GM18505 (cell line): ENCODE data around the gene CFHR5.
A peak's percentile ranks its signal among the peaks of the same experiment; 100 is the strongest.
"Not testable (repeated sequence)": the region's sequence is repeated elsewhere in the genome, so short reads cannot be mapped to it uniquely, and the experiment has no call there.

Experiments used
- ATAC-seq: cut with Tn5 transposase; IDR thresholded peaks from one replicate; pipeline ENCODE4 v1.9.1; 2021; ENCODE audit not compliant: unreplicated experiment
- POLR2A ChIP-seq: IDR thresholded peaks from 4 replicates; pipeline ENCODE4 v1.6.1; 2011; ENCODE audit warnings: borderline replicate concordance; ENCODE audit not compliant: insufficient read depth, insufficient read length; ENCODE audit errors: extremely low read depth

The CFHR5 gene

DNA sequence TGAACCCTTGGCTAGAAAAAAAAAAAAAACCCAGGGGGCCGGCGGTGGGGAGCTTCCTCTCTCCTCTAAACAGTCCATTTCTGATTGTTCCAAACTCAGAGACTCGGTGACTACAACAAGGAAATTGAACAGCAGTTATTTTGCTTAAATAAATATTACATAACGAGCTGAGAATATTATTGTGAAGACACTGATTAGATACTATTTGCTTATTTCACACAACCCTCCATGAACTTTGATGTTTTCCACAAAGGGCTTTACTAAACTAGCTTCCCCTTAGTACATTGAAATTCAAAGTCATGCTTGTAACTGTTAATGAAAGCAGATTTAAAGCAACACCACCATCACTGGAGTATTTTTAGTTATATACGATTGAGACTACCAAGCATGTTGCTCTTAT, at the start of gene CFHR5:
Gene CFHR5 (plus strand): TSS at position 279 of the 400 bp plus-strand sequence. CDS start 109 bp downstream, at position 388.
- ATAC-seq = no peak
- TF ChIP-seq POLR2A = no peak

DNA sequence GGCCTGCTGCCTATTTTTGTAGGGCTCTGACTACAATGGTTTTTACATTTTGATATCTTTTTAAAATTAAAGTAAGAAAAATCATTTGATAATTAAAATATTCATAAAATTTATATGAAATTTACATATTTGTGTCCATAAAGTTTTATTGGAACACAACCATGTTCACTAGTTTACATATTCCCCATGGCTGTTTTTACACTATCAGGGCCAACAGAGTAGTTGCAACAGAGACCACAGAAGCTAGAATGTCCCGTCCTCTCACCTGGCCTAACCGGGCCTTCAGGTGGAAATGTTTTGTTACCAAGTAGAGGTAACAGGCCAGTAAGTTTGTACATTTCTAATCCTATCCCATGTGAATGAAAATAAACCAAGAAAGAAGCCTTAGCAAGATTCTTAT, 44.5 kb upstream of the CFHR5 start:
- not testable (repeated sequence) for ATAC-seq

DNA sequence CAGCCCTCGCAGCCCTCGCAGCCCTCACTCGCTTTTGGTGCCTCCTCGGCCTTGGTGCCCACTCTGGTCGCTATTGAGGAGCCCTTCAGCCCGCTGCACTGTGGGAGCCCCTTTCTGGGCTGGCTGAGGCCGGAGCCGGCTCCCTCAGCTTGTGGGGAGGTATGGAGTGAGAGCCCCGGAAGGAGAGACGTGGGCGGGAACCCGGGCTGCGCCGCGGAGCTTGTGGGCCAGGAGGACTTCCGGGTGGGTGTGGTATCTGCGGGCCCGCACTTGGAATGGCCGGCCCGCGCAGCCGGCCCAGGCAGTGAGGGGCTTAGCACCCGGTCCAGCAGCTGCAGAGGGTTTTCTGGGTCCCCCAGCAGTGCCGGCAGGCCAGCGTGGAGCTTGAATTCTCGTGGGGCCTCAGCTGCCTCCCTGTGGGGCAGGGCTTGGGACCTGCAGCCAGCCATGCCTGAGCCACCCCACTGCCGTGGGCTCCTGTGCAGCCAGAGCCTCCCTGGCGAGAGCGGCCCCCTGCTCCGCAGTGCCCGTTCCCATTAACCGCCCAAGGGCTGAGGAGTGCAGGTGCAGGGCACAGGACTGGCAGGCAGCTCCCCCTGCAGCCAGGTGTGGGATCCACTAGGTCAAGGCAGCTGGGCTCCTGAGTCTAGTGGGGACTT, 43.7 kb upstream of the CFHR5 start:
- no peak for ATAC-seq
- no peak for TF ChIP-seq POLR2A

DNA sequence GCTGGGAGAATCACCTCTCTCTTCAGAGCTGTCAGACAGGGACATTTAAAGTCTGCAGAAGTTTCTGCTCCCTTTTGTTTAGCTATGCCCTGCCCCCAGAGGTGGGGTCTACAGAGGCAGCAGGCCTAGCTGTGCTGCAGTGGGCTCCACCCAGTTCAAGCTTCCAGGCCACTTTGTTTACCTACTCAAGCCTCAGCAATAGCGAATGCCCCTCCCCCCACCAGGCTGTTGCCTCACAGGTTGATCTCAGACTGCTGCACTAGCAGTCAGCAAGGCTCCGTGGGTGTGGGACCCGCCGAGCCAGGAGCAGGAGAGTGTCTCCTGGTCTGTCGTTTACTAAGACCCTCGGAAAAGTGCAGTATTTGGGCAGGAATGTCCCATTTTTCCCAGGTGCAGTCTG, 35.9 kb upstream of the CFHR5 start:
- ATAC-seq = not testable (repeated sequence)

DNA sequence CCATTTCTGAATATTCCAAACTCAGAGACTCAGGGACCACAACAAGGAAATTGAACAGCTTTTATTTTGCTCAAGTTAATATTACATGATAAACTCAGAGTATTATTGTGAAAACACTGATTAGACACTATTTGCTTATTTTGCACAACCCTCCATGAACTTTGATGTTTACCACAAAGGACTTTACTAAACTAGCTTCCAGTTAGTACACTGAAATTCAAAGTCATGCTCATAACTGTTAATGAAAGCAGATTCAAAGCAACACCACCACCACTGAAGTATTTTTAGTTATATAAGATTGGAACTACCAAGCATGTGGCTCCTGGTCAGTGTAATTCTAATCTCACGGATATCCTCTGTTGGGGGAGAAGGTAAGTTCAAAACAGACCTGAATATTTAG, 33.8 kb upstream of the CFHR5 start, which contains the start of gene CFHR2:
Gene CFHR2 (plus strand): TSS at position 171 of the 400 bp plus-strand sequence. CDS start 143 bp downstream, at position 314.
- not testable (repeated sequence) for ATAC-seq

DNA sequence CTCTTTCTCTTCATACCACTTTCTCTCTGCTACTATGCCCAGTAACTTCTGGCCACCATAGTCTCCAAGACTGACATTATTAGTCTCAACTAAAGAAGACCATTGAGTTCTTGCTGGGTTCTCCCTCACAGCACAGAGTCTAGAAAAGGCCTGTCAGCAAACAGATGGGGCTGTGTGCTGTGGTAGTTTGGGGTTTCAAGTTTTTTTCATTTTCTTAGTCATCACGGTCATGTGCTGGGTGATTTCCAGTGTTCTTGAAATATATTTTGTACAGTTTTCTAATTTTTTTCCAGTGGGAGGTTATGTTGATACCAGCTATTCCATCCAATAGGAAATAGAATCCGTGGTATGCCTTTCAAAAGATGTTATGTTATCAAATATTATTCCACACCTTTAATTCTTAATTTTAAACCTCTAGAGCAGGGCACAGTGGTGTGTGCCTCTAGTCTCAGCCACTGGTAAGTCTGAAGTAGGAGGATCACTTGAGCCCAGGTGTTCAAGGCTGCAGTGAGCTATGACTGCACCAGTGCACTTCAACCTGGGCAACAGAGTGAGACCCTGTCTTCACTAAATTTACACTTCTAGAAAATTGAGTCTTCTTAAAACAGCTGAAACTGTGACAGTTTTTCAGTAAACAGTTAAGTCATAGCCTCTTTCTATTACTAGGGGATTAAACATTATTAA, 25.5 kb upstream of the CFHR5 start:
- no peak for TF ChIP-seq POLR2A
- peak; percentile 89 for ATAC-seq

DNA sequence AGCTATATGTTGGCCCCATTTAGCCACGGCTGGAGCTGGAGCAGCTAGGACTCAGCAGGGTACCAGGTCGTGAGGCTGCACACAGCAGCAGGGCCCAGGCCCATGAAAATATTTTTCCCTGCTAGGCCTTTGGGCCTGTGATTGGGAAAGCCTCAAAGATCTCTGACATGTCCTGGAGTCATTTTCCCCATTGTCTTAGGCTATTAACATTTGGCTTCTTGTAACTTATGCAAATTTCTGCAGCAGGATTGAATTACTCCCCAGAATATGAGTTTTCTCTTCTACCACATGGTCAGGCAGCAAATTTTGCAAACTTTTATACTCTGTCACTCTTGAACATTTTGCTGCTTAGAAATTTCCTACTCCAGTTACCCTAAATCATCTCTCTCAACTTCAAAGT, 22.6 kb upstream of the CFHR5 start:
- no peak for TF ChIP-seq POLR2A
- no peak for ATAC-seq

DNA sequence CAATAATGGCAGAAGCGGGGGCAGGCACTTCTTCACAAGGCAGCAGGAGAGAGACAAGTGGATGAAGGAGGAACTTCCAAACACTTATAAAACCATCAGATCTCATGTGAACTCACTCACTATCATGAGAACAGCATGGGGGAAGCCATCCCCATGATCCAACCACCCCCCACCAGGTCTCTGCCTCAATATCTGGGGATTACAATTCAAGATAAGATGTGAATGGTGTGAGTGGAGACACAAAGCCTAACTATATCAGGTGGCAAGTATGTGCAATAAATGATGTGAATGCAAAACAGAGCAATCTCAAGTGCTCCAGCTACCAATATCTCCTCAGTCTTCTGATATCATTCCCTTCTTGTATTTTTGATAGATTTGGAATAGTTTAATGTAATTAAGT, 21.4 kb upstream of the CFHR5 start:
- no peak for TF ChIP-seq POLR2A
- ATAC-seq = no peak

DNA sequence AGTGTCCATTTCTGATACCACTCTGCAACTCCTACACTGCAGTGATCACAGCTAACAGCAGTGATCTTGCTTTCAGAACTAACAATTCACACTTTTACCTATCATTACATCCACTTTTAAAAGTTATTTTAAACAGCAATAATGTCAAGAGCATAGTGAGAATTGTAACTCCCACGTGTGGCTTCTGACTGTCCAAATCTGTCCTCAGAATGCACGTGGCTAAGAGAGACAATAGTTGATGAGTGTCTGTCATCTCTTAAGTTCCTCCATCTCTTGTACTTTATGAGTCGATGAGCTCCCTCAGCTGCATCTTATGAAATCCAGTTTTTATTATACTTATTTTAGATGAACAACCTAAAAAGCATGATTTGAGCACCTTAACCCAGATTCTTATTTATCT, 16.5 kb upstream of the CFHR5 start:
- no peak for TF ChIP-seq POLR2A
- ATAC-seq = no peak

DNA sequence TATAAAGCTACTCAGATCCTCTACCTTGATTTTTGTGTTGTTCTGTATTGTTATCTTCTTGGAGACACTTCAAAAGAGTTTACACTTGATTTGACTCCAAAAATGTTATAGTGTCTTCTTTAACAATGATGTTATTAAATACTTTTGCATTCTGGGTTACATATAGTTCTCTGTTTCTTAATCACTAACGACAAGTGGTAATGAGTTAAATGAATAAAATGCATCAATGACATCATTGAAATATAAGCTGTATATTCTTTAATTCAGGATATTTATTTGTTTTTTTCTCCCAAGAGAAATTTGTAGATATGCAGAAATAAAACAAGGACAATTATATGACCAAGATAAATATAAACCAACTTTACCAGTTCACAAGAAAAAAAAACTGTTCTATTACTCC, 7.2 kb upstream of the CFHR5 start:
- no peak for ATAC-seq
- no peak for TF ChIP-seq POLR2A

DNA sequence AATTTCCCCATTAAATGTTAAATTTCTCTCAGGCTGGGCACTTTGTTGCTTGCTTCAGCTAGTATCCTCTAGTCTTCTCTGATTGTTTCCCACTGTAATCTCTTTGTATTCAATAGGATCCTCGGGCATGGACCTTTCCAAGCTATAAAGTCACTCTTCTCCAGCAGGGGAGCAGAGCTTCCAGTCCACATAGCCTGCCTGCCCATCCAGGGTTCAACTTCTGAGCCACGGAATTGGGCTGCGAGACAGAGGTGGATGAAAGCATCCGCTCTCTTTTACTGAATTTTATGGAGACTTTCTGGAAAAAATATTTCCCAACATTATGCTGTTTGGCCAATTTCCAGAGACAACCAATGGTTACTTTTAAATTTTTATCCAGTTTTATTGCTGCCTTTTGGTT, 1.1 kb upstream of the CFHR5 start:
- no peak for ATAC-seq
- TF ChIP-seq POLR2A = no peak

DNA sequence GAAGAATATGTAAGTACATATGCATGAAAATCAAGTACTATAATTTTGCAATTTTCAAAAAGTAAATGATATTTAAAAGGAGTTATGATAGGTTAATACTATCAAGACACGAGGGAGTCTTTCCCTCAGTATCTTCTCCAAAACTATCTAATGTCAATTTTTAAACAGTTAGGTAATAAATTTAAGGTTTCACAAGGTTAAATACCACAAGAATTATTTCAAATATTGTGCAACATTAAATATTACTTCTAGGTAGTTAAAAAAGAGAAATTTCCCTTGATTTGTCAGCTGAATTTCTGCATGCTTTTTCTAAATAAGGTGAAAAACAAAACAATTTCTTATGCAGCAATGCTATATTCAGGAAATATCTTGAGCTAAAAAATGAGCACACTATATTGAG, 3.5 kb downstream of the CFHR5 start:
- no peak for ATAC-seq
- TF ChIP-seq POLR2A = no peak

DNA sequence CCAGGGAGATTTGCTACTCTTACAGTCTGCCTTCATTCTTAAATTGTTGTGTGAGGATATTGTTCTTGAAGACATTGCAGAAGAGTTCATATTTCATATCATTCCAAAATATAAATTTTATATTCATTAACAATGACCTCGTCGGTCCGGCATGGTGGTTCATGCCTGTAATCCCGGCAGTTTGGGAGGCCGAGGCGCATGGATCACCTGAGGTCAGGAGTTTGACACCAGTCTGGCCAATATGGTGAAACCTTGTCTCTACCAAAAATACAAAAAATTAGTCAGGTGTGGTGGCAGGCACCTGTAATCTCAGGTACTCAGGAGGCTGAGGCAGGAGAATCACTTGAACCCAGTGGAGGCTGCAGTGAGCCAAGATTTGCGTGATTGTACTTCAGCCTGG, 4.9 kb downstream of the CFHR5 start:
- ATAC-seq = not testable (repeated sequence)

DNA sequence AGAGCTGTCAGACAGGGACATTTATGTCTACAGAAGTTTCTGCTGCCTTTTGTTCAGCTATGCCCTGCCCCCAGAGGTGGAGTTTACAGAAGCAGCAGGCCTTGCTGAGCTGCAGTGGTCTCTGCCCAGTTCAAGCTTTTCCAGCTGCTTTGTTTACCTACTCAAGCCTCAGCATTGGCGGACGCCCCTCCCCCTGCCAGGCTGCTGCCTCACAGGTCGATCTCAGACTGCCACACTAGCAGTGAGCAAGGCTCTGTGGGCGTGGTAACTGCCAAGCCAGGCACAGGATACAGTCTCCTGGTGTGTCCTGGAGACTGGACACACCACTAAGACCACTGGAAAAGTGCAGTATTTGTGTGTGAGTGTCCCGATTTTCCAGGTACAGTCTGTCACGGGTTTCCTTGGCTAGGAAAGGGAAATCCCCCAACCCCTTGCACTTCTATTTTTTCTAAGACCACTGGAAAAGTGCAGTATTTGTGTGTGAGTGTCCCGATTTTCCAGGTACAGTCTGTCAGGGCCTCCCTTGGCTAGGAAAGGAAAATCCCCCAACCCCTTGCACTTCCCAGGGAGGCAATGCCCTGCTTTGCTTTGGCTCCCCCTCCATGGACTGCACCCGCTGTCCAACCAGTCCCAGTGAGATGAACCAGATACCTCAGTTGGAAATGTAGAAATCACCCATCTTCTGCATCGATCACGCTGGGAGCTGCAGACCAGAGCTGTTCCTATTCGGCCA, 14.7 kb downstream of the CFHR5 start:
- ATAC-seq = not testable (repeated sequence)
